Transverse colon (tissue), 4 donors: ENCODE measurements around the gene PRKAG1. TPM values are rescaled to one million over a fixed set of nuclear protein-coding genes. Genes with fewer than 3 reads are reported as not detected.

Source experiments
- DNase-seq: peaks from one replicate; pipeline ENCODE4 v3.0.0-alpha.2; 2019
- H3K27ac ChIP-seq, 4 donors: fragments of 200-600 bp; sonication (generic); 2 replicates each; pipeline ENCODE4 v1.5.1; 2016 to 2018; ENCODE audit warnings: inconsistent platforms in 4 of 4
- H3K27me3 ChIP-seq: fragments of 200-600 bp; sonication (generic); 2 replicates; pipeline ENCODE4 v1.5.1; 2017; ENCODE audit warnings: inconsistent platforms
- H3K36me3 ChIP-seq, 4 donors: fragments of 200-600 bp; sonication (generic); 2 replicates each; pipeline ENCODE4 v1.5.1; 2017 to 2019; ENCODE audit warnings: inconsistent platforms in 4 of 4
- H3K4me1 ChIP-seq, 4 donors: fragments of 200-600 bp; sonication (generic); 2 replicates each; pipeline ENCODE4 v1.5.1; 2017 to 2020; ENCODE audit warnings: inconsistent platforms in 4 of 4
- H3K4me3 ChIP-seq, 4 donors: fragments of 200-600 bp; sonication (generic); 1 replicate in 1 of 4; 2 replicates in 3 of 4; pipeline versions ENCODE4 v1.5.1 to v1.6.1; 2017 to 2019; ENCODE audit warnings: inconsistent platforms in 4 of 4
- H3K9me3 ChIP-seq, 2 donors: fragments of 200-600 bp; sonication (generic); 2 replicates each; pipeline ENCODE4 v1.5.1; 2017 to 2019; ENCODE audit warnings: inconsistent platforms in 2 of 2
- EP300 ChIP-seq: sonication (generic); formaldehyde crosslinking; IDR thresholded peaks from one replicate; pipeline ENCODE4 v1.6.1; 2017; ENCODE audit warnings: antibody characterized with exemption, low read depth
- POLR2A ChIP-seq: fragments of 450-650 bp; IDR thresholded peaks from one replicate; pipeline ENCODE4 v1.6.1; 2016; ENCODE audit warnings: antibody characterized with exemption, mild to moderate bottlenecking, moderate library complexity
- POLR2AphosphoS5 ChIP-seq, 3 donors: sonication (generic); formaldehyde crosslinking; IDR thresholded peaks; one replicate each; pipeline ENCODE4 v1.6.1; 2016; ENCODE audit warnings: antibody characterized with exemption in 3 of 3
- WGBS, 2 donors: methylation state at CpG; one replicate each; pipeline ENCODE4 v1.1.5; 2018; ENCODE audit warnings: low coverage in 1 of 2; 5-methylcytosine and 5-hydroxymethylcytosine counted together
- in situ Hi-C, 4 donors: fragments of 200-750 bp; cut with MboI; loops; one replicate each; pipeline versions ENCODE4 v1.15.0 to v1.15.1; 2017; ENCODE audit warnings: low sequenced_read_pairs in 3 of 4, low pct_ligation_motif_present in 1 of 4, low pct_unique_long_range_greater_than_20kb in 1 of 4
- intact Hi-C: fragments of 100-400 bp; cut with DNase I; formaldehyde crosslinking; loops from one replicate; pipeline ENCODE4 v1.15.1; 2023; ENCODE audit warnings: low total_unique reads
- total RNA-seq, 4 donors: library from RNA; depleted of rRNA; stranded (reverse); fragments of >200 nt; gene quantifications; one replicate each; pipeline ENCODE4 v1.1.0, GENCODE V29; 2016
- TF ChIP-seq, protein P1 (sequence below), 5 experiments: fragments of 200-600 bp in 3 of 5; fragments of 450-650 bp in 2 of 5; sonication (generic) in 3 of 5; IDR thresholded peaks; 1 replicate in 2 of 5; 2 replicates in 3 of 5; pipeline ENCODE4 v1.5.1; 2016 to 2017; ENCODE audit warnings: antibody characterized with exemption in 5 of 5, inconsistent platforms in 3 of 5, mild to moderate bottlenecking in 2 of 5, moderate library complexity in 1 of 5

PRKAG1 gene
- total RNA-seq, 4 donors from 2014 or later, result 21.7 to 44.0 (median 42.3) TPM

DNA sequence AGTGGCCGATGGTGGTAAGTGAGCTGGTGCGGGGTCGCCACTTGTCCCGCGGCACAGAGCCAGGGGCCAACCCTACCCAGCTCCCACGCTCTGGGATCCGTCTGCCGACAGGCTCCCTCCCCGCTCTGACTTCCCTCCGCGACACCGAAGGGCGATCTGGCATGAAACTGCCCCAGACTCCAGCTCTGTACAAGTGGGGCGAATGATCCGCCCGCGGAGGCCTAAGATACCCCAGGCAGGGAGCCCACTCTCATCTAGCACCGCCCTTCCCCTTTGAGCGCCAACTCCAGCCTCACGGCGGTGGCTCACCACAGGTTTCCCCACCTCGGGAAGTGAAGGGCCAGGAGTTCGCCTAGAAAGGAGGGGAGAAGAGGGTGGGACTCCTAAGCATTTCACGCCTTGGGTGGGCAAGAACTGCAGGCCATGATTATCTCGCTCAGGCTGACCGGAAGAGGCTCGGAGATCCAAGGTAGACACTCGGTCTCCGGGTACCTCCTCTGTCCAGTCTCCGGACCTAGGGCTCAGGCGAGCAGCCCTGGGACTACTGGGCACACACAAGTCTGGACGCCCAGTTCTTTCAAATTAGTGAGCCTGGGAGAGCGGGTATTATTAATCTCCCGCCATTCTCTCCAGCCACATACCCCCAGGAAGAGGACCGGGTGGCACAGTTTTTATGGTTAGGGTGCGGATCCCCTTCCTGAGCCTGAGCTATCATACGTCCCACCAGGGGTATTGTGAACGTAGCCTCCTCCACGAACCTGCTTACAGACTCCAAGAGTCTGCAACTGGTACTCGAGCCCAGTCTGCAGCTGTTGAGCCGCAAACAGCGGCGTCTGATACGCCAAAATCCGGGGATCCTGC, 39.6 kb downstream of the PRKAG1 start:
- no peak overlapping the region for H3K27ac ChIP-seq
- H3K4me1 ChIP-seq, result peaks cover 34 to 47% (median 40%) of the 10 kb centered on the region in 4 donors
- intact Hi-C loops, result no loop called here
- WGBS, 2 donors, result 6% methylated on average over 40 of the region's 45 CpGs; no CpG with 5 or more reads in 1 of the 2 donors
- in situ Hi-C loops, result no loop called here
- TF ChIP-seq POLR2AphosphoS5 (IDR thresholded peaks at IDR 0.05), result no peak
- peaks cover 95% of the 10 kb centered on the region for H3K27me3 ChIP-seq
- DNase-seq, result no peak
- no peaks in the 10 kb centered on the region for H3K36me3 ChIP-seq
- H3K4me3 ChIP-seq, result peak overlapping the region in 2 of 4 donors; percentile 28 to 45
- no peaks in the 10 kb centered on the region for H3K9me3 ChIP-seq

DNA sequence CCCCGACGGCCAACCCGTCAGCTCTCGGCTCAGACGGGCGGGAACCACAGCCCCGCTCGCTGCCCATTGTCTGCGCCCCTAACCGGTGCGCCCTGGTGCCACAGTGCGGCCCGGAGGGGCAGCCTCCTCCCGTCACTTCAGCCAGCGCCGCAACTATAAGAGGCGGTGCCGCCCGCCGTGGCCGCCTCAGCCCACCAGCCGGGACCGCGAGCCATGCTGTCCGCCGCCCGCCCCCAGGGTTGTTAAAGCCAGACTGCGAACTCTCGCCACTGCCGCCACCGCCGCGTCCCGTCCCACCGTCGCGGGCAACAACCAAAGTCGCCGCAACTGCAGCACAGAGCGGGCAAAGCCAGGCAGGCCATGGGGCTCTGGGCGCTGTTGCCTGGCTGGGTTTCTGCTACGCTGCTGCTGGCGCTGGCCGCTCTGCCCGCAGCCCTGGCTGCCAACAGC, 40.3 kb downstream of the PRKAG1 start, which contains the start of gene WNT1:
WNT1 (plus strand) TSS at position 32 of the 450 bp plus-strand sequence; CDS start at position 361, 329 bp downstream.
- Histone ChIP-seq H3K36me3 (no peaks in the 10 kb centered on the region), H3K4me3 (peak within 1 kb of the TSS in 2 of 4 donors; percentile 28 to 45), H3K9me3 (no peaks in the 10 kb centered on the region), H3K4me1 (peaks cover 34 to 47% (median 40%) of the 10 kb centered on the region in 4 donors), H3K27ac (no peak within 1 kb of the TSS), H3K27me3 (peaks cover 95% of the 10 kb centered on the region)
- TF ChIP-seq, protein P1, sequence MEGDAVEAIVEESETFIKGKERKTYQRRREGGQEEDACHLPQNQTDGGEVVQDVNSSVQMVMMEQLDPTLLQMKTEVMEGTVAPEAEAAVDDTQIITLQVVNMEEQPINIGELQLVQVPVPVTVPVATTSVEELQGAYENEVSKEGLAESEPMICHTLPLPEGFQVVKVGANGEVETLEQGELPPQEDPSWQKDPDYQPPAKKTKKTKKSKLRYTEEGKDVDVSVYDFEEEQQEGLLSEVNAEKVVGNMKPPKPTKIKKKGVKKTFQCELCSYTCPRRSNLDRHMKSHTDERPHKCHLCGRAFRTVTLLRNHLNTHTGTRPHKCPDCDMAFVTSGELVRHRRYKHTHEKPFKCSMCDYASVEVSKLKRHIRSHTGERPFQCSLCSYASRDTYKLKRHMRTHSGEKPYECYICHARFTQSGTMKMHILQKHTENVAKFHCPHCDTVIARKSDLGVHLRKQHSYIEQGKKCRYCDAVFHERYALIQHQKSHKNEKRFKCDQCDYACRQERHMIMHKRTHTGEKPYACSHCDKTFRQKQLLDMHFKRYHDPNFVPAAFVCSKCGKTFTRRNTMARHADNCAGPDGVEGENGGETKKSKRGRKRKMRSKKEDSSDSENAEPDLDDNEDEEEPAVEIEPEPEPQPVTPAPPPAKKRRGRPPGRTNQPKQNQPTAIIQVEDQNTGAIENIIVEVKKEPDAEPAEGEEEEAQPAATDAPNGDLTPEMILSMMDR (IDR thresholded peaks at IDR 0.05), result peak in 3 of 5 experiments; percentile 2 to 40 (median 33)
- no peak for TF ChIP-seq POLR2A
- no peak for DNase-seq
- in situ Hi-C loops (no loop called here), intact Hi-C loops (no loop called here)
- WGBS, 2 donors, result 0% methylated on average over 7 of the region's 45 CpGs; no CpG with 5 or more reads in 1 of the 2 donors

GRCh38 chr12:48977290-48978281, 41.0 kb downstream of the PRKAG1 start:
- DNase-seq, result peak; percentile 71
- no peak for TF ChIP-seq EP300
- TF ChIP-seq POLR2A, result no peak
- TF ChIP-seq, protein P1 (IDR thresholded peaks at IDR 0.05), result peak; percentile 82 to 92 (median 86)
- Histone ChIP-seq H3K27me3 (peaks cover 97% of the 10 kb centered on the region), H3K4me1 (peaks cover 34 to 50% (median 40%) of the 10 kb centered on the region in 4 donors), H3K27ac (no peak overlapping the region), H3K4me3 (peak overlapping the region in 2 of 4 donors; percentile 28 to 45), H3K36me3 (no peaks in the 10 kb centered on the region), H3K9me3 (no peaks in the 10 kb centered on the region)
- intact Hi-C loops, result no loop called here
- in situ Hi-C loops, result no loop called here
- 7 to 14% methylated on average over 13 to 39 of the region's 50 CpGs for WGBS, 2 donors

- H3K36me3 ChIP-seq, result no peaks in the 10 kb centered on the region
- peaks cover 97% of the 10 kb centered on the region for H3K27me3 ChIP-seq
- TF ChIP-seq, protein P1 (IDR thresholded peaks at IDR 0.05), result peak; percentile 49 to 71 (median 58)
- no peak for TF ChIP-seq POLR2AphosphoS5 (IDR thresholded peaks at IDR 0.05)
- no peak for TF ChIP-seq POLR2A
- intact Hi-C loops (loop anchor here (1.0 kb wide), 1 partner anchor 19 kb away; no protein-coding TSS in a partner anchor), in situ Hi-C loops (no loop called here)
- no peak for DNase-seq
- H3K4me3 ChIP-seq, result no peak overlapping the region
- no peak overlapping the region for H3K27ac ChIP-seq
- H3K9me3 ChIP-seq, result no peaks in the 10 kb centered on the region
- peaks cover 20 to 54% (median 45%) of the 10 kb centered on the region in 4 donors for H3K4me1 ChIP-seq
- WGBS, 2 donors, result 24 to 38% methylated on average over 2 to 19 of the region's 19 CpGs
These were observed 44.5 kb downstream of the PRKAG1 start for GRCh38 chr12:48973941-48974673.
